Panc1 (cell line): ENCODE data around the gene PKLR.

Source experiments
- CTCF ChIP-seq: fragments of 450-650 bp; IDR thresholded peaks from 2 replicates; pipeline ENCODE4 v1.5.1; 2017; ENCODE audit warnings: mild to moderate bottlenecking
- POLR2AphosphoS5 ChIP-seq: IDR thresholded peaks from 2 replicates; pipeline ENCODE4 v1.6.1; 2012; ENCODE audit warnings: mild to moderate bottlenecking, low read depth, low read length, moderate library complexity
- SIN3A ChIP-seq: IDR thresholded peaks from 2 replicates; pipeline ENCODE4 v1.6.1; 2012; ENCODE audit warnings: low read depth, mild to moderate bottlenecking, low read length, moderate library complexity, borderline replicate concordance; ENCODE audit not compliant: insufficient read depth

DNA sequence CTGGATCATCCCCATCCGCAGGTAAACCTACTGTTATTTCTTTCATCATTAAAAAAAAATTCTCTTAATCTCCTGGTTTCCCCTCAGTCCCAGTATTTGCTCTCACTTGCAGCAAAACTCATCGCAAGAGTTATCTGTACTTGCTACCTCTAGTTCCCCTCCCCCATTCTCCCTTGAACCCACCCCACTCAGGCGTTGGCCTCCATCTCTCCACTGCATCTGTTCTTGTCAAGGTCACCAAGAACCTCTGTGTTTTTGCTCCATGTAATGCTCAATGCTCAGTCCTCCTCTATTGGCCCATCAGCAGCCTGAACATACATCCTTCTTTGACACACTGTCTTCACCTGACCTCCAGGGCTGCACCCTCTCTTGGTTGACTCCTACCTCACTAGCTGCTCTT is 4.6 kb downstream of the PKLR start:
- TF ChIP-seq CTCF: no peak
- TF ChIP-seq POLR2AphosphoS5: no peak
- no peak for TF ChIP-seq SIN3A
